Activated T-cell treated with anti-CD3 and anti-CD28 coated beads for 24 hours (primary cell): ENCODE measurements around the gene LIMK2.

Source experiments
- DNase-seq: peaks from one replicate; pipeline ENCODE4 v3.0.0-alpha.2; 2020; ENCODE audit warnings: low read depth

Gene LIMK2

DNA sequence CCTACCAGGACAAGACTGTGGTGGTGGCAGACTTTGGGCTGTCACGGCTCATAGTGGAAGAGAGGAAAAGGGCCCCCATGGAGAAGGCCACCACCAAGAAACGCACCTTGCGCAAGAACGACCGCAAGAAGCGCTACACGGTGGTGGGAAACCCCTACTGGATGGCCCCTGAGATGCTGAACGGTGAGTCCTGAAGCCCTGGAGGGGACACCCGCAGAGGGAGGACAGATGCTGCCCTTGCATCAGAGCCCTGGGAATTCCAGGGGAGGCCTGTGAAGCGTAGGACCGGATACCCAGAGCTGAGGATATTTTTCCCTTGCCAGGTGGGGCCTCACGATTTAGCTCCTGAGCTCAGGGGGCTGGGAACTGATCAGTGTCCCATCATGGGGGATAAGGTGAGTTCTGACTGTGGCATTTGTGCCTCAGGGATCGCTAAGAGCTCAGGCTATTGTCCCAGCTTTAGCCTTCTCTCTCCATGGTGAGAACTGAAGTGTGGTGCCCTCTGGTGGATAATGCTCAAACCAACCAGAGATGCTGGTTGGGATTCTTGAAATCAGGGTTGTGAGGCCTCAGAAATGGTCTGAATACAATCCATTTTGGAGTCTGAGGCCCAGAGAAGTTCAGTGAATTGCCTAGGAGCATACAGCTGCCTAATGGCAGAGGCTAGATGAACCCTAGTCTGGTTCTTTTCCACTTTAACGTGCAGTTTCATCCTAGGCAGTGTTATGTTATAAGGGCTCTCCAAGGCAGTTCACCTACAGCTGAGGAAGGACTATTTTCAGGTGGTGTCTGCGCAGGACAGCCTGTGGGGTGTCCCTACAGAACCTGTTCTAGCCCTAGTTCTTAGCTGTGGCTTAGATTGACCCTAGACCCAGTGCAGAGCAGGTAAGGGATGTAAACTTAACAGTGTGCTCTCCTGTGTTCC is 60.7 kb downstream of the LIMK2 start:
- peak; percentile 54 for DNase-seq

GRCh38 chr22:31274017-31274416 is 61.9 kb downstream of the LIMK2 start:
- no peak for DNase-seq

DNA sequence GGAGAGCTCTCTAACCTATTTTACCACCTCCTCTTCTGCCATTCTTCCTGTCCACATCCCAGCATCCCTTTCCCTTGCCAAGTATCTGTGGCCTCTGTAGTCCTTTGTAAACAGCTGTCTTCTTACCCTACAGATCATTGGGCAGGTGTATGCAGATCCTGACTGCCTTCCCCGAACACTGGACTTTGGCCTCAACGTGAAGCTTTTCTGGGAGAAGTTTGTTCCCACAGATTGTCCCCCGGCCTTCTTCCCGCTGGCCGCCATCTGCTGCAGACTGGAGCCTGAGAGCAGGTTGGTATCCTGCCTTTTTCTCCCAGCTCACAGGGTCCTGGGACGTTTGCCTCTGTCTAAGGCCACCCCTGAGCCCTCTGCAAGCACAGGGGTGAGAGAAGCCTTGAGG is 62.9 kb downstream of the LIMK2 start:
- DNase-seq: no peak

DNA sequence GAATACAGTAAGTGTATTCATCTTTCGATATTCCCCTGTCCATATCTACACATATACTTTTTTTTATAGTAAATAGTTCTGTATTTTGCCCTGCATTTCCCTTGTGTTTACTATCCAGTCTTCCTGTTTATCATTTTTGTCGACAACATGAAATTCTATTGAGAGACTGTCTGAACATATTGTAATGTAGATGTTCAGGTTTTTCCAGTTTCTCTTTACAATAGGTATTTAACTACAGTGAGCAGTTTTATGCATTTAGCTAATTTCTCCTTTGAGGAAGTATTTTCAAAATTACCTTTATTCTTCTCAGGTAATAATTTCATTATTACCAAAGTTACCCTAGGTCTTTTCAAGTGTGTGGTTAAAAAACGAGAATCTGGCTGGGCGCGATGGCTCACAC is 63.5 kb downstream of the LIMK2 start:
- no peak for DNase-seq

DNA sequence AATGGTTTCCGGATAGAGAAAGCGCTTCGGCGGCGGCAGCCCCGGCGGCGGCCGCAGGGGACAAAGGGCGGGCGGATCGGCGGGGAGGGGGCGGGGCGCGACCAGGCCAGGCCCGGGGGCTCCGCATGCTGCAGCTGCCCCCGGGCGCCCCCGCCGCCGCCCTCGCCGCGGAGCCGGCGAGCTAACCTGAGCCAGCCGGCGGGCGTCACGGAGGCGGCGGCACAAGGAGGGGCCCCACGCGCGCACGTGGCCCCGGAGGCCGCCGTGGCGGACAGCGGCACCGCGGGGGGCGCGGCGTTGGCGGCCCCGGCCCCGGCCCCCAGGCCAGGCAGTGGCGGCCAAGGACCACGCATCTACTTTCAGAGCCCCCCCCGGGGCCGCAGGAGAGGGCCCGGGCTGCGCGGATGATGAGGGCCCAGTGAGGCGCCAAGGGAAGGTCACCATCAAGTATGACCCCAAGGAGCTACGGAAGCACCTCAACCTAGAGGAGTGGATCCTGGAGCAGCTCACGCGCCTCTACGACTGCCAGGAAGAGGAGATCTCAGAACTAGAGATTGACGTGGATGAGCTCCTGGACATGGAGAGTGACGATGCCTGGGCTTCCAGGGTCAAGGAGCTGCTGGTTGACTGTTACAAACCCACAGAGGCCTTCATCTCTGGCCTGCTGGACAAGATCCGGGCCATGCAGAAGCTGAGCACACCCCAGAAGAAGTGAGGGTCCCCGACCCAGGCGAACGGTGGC is 64.5 kb downstream of the LIMK2 start:
- no peak for DNase-seq

DNA sequence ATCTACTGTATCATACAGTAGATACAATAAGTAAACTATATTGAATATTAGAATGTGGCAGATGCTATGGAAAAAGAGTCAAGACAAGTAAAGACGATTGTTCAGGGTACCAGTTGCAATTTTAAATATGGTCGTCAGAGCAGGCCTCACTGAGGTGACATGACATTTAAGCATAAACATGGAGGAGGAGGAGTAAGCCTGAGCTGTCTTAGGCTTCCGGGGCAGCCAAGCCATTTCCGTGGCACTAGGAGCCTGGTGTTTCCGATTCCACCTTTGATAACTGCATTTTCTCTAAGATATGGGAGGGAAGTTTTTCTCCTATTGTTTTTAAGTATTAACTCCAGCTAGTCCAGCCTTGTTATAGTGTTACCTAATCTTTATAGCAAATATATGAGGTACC is 65.6 kb downstream of the LIMK2 start:
- no peak for DNase-seq

DNA sequence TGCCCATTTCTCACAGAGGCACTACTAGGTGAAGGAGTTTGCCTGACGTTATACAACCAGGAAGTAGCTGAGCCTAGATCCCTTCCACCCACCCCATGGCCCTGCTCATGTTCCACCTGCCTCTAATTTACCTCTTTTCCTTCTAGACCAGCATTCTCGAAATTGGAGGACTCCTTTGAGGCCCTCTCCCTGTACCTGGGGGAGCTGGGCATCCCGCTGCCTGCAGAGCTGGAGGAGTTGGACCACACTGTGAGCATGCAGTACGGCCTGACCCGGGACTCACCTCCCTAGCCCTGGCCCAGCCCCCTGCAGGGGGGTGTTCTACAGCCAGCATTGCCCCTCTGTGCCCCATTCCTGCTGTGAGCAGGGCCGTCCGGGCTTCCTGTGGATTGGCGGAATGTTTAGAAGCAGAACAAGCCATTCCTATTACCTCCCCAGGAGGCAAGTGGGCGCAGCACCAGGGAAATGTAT is 66.1 kb downstream of the LIMK2 start:
- no peak for DNase-seq

- no peak for DNase-seq
Observed at GRCh38 chr22:31278626-31279326, 66.7 kb downstream of the LIMK2 start.

DNA sequence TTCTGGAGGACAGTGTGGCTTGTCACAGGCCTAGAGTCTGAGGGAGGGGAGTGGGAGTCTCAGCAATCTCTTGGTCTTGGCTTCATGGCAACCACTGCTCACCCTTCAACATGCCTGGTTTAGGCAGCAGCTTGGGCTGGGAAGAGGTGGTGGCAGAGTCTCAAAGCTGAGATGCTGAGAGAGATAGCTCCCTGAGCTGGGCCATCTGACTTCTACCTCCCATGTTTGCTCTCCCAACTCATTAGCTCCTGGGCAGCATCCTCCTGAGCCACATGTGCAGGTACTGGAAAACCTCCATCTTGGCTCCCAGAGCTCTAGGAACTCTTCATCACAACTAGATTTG is 67.2 kb downstream of the LIMK2 start:
- no peak for DNase-seq

DNA sequence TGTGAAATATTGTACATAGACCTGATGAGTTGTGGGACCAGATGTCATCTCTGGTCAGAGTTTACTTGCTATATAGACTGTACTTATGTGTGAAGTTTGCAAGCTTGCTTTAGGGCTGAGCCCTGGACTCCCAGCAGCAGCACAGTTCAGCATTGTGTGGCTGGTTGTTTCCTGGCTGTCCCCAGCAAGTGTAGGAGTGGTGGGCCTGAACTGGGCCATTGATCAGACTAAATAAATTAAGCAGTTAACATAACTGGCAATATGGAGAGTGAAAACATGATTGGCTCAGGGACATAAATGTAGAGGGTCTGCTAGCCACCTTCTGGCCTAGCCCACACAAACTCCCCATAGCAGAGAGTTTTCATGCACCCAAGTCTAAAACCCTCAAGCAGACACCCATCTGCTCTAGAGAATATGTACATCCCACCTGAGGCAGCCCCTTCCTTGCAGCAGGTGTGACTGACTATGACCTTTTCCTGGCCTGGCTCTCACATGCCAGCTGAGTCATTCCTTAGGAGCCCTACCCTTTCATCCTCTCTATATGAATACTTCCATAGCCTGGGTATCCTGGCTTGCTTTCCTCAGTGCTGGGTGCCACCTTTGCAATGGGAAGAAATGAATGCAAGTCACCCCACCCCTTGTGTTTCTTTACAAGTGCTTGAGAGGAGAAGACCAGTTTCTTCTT is 67.9 kb downstream of the LIMK2 start:
- no peak for DNase-seq

- no peak for DNase-seq
Observed at GRCh38 chr22:31281733-31282132, 69.6 kb downstream of the LIMK2 start.

- DNase-seq: no peak
Observed at GRCh38 chr22:31282748-31283468, 70.8 kb downstream of the LIMK2 start.

DNA sequence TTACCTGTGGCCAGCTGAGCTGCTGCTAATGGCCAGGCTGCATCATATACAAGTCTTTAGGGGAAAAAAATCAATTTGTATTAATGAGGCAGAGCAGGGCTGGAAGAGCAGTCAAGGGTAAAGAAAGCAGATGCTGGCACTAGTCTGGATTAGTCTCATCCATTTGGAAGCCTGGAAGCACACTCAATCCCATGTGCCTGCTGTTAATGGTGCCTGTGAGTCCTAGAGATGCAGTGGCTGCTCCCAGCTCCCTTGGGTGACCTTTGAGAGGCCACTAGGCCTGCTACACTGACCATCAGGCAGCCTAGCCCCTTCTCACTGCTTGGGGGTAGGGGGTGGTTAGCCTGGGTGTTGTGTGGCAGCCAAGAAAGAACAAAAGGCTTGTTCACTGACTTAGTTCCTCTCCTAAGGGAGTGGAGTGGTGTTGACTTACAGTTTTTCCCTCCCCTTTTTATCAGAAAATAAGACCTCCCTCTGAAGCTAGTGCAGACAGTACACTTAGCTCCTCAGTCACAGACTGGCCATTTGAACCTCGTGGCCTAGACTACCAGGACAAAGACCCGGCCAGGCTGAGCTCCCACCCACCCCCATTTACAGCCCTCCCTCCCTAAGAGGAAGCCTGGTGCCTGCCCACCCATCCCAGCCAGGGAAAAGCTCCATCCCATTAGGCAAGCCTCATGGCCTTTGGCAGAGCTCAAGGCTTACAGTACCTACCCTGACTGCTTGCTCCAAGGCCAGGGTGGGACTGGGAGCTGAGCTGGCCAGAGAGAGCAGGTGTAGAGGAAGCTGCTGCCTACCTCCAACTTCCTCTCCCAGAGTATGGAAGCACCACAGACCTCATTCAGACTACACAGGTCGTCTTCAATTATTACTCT is 72.4 kb downstream of the LIMK2 start:
- no peak for DNase-seq

DNA sequence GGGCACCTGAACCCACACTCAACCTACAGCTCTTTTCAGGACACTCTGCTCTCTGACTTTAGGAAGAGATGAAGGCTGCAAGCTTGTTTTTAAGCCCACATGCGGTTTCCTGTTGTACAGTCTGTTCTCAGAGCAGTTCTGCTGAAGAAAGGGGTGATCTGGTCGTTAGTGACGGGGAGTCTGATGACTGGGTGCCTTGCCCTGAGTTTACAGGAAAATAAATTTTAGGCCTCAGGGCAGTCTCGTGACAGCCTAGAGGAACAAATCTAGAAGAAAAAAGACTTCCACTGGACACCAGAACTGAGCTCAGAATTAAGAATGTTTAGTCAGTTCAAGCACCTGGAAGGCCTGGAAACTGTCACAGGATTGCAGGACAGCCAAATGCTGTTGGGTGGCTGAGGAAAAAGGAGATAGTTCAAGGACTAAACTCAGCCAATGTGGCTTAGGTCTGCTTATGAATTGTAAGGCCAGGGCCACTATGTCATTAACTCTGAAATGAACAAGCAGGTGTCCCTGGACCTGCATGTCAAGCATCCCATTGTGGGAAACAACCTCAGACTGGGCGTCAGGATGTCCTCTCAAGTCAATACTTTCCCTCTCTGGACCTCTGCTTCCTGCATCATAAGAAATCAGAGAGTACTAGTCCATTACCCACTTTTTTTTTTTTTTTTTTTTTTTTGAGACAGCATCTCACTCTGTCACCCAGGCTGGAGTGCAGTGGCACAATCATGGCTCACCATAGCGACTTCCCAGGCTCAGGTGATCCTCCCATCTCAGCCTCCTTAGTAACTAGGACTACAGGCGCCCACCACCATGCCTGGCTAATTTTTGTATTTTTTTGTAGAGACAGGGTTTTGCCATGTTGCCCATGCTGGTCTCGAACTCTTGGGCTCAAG is 74.5 kb downstream of the LIMK2 start:
- peak; percentile 46 for DNase-seq

- DNase-seq: no peak
Observed at GRCh38 chr22:31287818-31288495, 75.9 kb downstream of the LIMK2 start.

GRCh38 chr22:31288496-31289240 is 76.6 kb downstream of the LIMK2 start:
- no peak for DNase-seq

- no peak for DNase-seq
Observed at GRCh38 chr22:31289344-31289743, 77.2 kb downstream of the LIMK2 start.
